NOMO-1 (cell line): ENCODE results near the gene MRPL9.

Experiments used
- DNase-seq, 2 experiments: peaks; one replicate each; lab custom pipeline; 2025; ENCODE audit not compliant: unreplicated experiment in 2 of 2; lab: John Stamatoyannopoulos, UW

The MRPL9 gene

GRCh38 chr1:151713874-151714273, 49.4 kb downstream of the MRPL9 start:
- no peak for DNase-seq

GRCh38 chr1:151713044-151713443, 50.3 kb downstream of the MRPL9 start:
- DNase-seq, result no peak

- DNase-seq, result no peak
These were observed 51.3 kb downstream of the MRPL9 start for GRCh38 chr1:151711951-151712350.

GRCh38 chr1:151711044-151711800, 52.1 kb downstream of the MRPL9 start:
- DNase-seq, result no peak

- DNase-seq, result no peak
These were observed 53.0 kb downstream of the MRPL9 start for GRCh38 chr1:151710187-151710840.
